Activated CD8-positive, alpha-beta memory T cell treated with anti-CD3 and anti-CD28 coated beads, Interleukin-2, amount 10 ng/mL, durations not matched to agents 7 days and 5 days (primary cell): ENCODE data around the gene LTB. TPM values are rescaled to one million over a fixed set of nuclear protein-coding genes. Genes with fewer than 3 reads are reported as not detected.

Experiments used
- ATAC-seq: fragments of 150-1000 bp; cut with Tn5 transposase; one replicate; pipeline ENCODE4 v1.10.0; 2021; ENCODE audit warnings: moderate library complexity
- CTCF ChIA-PET: fragments of 350-600 bp; sonication (Branson Sonifier 250); formaldehyde crosslinking; loops from one replicate; lab custom pipeline; 2021; ENCODE audit warnings: antibody characterized with exemption; lab: Charles Lee
- DNase-seq: peaks from one replicate; pipeline ENCODE4 v3.0.0-alpha.2; 2020
- H3K27ac Mint-ChIP-seq: one replicate; pipeline ENCODE4 v1.8.0; 2021; ENCODE audit warnings: mild to moderate bottlenecking, mixed read lengths
- H3K27me3 Mint-ChIP-seq: one replicate; pipeline ENCODE4 v1.8.0; 2021; ENCODE audit warnings: mixed read lengths
- H3K36me3 Mint-ChIP-seq: one replicate; pipeline ENCODE4 v1.8.0; 2021; ENCODE audit warnings: mild to moderate bottlenecking, mixed read lengths
- H3K4me1 Mint-ChIP-seq: one replicate; pipeline ENCODE4 v1.8.0; 2021; ENCODE audit warnings: mixed read lengths
- H3K4me3 Mint-ChIP-seq: one replicate; pipeline ENCODE4 v1.8.0; 2021; ENCODE audit warnings: mild to moderate bottlenecking, moderate library complexity, mixed read lengths
- H3K9me3 Mint-ChIP-seq: one replicate; pipeline ENCODE4 v1.8.0; 2022; ENCODE audit warnings: low read depth, mixed read lengths
- total RNA-seq, 2 experiments: library from RNA; stranded (reverse); gene quantifications; one replicate each; pipeline ENCODE4 v1.2.3, GENCODE V29; 2021

Gene LTB
- total RNA-seq, 2 experiments from 2014 or later: 608 to 839 TPM

- H3K4me3 Mint-ChIP-seq: peak overlapping the region; percentile 86
- peaks cover 63% of the 10 kb centered on the region for H3K36me3 Mint-ChIP-seq
- CTCF ChIA-PET: interaction anchor here (1.3 to 26.0 kb wide), 6 partner anchors 9 to 252 kb away, joined by 3 to 952 read pairs (median 146); partner anchors contain the start of genes ATP6V1G2, DDX39B, LST1 and LTA
- no peaks in the 10 kb centered on the region for H3K27me3 Mint-ChIP-seq
- DNase-seq: no peak
- peak overlapping the region; percentile 65 for H3K27ac Mint-ChIP-seq
- no peak for ATAC-seq
- peaks cover 71% of the 10 kb centered on the region for H3K4me1 Mint-ChIP-seq
- H3K9me3 Mint-ChIP-seq: no peaks in the 10 kb centered on the region
Observed at GRCh38 chr6:31578184-31579118, 3.8 kb downstream of the LTB start.

- Mint-ChIP-seq H3K9me3 (no peaks in the 10 kb centered on the region), H3K36me3 (peaks cover 59% of the 10 kb centered on the region), H3K4me3 (peak overlapping the region; percentile 99), H3K27me3 (no peaks in the 10 kb centered on the region), H3K27ac (peak overlapping the region; percentile 92), H3K4me1 (peaks cover 73% of the 10 kb centered on the region)
- ATAC-seq (no peak), DNase-seq (no peak)
- CTCF ChIA-PET: interaction anchor here (1.3 to 17.5 kb wide), 7 partner anchors 8 to 253 kb away, joined by 3 to 931 read pairs (median 93); partner anchors contain the start of genes ATP6V1G2, LST1, LTA and LTB
Observed at GRCh38 chr6:31577579-31577966, 4.7 kb downstream of the LTB start.

DNA sequence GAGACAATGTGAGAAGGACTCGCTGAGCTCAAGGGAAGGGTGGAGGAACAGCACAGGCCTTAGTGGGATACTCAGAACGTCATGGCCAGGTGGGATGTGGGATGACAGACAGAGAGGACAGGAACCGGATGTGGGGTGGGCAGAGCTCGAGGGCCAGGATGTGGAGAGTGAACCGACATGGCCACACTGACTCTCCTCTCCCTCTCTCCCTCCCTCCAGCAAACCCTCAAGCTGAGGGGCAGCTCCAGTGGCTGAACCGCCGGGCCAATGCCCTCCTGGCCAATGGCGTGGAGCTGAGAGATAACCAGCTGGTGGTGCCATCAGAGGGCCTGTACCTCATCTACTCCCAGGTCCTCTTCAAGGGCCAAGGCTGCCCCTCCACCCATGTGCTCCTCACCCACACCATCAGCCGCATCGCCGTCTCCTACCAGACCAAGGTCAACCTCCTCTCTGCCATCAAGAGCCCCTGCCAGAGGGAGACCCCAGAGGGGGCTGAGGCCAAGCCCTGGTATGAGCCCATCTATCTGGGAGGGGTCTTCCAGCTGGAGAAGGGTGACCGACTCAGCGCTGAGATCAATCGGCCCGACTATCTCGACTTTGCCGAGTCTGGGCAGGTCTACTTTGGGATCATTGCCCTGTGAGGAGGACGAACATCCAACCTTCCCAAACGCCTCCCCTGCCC is 5.2 kb downstream of the LTB start:
- no peaks in the 10 kb centered on the region for H3K27me3 Mint-ChIP-seq

DNA sequence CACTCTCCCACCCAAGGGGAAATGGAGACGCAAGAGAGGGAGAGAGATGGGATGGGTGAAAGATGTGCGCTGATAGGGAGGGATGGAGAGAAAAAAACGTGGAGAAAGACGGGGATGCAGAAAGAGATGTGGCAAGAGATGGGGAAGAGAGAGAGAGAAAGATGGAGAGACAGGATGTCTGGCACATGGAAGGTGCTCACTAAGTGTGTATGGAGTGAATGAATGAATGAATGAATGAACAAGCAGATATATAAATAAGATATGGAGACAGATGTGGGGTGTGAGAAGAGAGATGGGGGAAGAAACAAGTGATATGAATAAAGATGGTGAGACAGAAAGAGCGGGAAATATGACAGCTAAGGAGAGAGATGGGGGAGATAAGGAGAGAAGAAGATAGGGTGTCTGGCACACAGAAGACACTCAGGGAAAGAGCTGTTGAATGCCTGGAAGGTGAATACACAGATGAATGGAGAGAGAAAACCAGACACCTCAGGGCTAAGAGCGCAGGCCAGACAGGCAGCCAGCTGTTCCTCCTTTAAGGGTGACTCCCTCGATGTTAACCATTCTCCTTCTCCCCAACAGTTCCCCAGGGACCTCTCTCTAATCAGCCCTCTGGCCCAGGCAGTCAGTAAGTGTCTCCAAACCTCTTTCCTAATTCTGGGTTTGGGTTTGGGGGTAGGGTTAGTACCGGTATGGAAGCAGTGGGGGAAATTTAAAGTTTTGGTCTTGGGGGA is 6.1 kb downstream of the LTB start:
- no peaks in the 10 kb centered on the region for H3K27me3 Mint-ChIP-seq
- peaks cover 47% of the 10 kb centered on the region for H3K36me3 Mint-ChIP-seq
- DNase-seq: no peak
- peak overlapping the region; percentile 99 for H3K4me3 Mint-ChIP-seq
- ATAC-seq: no peak
- no peaks in the 10 kb centered on the region for H3K9me3 Mint-ChIP-seq
- H3K27ac Mint-ChIP-seq: peak overlapping the region; percentile 92
- CTCF ChIA-PET: interaction anchor here (0.6 to 17.5 kb wide), 12 partner anchors 8 to 81 kb away, joined by 3 to 931 read pairs (median 4); partner anchors contain the start of genes ATP6V1G2, DDX39B, LST1 and LTB
- peaks cover 83% of the 10 kb centered on the region for H3K4me1 Mint-ChIP-seq

More for the DNA sequence above, 5.2 kb downstream of the LTB start:
- peaks cover 56% of the 10 kb centered on the region for H3K36me3 Mint-ChIP-seq
- peak overlapping the region; percentile 99 for H3K4me3 Mint-ChIP-seq
- ATAC-seq (peak; percentile 3), DNase-seq (peak; percentile 90)
- no peaks in the 10 kb centered on the region for H3K9me3 Mint-ChIP-seq
- CTCF ChIA-PET: interaction anchor here (1.1 to 17.5 kb wide), 10 partner anchors 7 to 253 kb away, joined by 3 to 931 read pairs (median 4); partner anchors contain the start of genes ATP6V1G2, DDX39B, LST1 and LTA
- H3K4me1 Mint-ChIP-seq: peaks cover 74% of the 10 kb centered on the region
- H3K27ac Mint-ChIP-seq: peak overlapping the region; percentile 92

GRCh38 chr6:31575335-31575901 is 6.8 kb downstream of the LTB start, which contains the start of gene TNF:
Gene TNF (plus strand): TSS chr6:31575565. CDS start chr6:31575742, 177 bp downstream.
- CTCF ChIA-PET: interaction anchor here (0.7 to 17.5 kb wide), 8 partner anchors 14 to 81 kb away, joined by 3 to 931 read pairs (median 5); partner anchors contain the start of genes ATP6V1G2, DDX39B, LST1 and LTB
- no peaks in the 10 kb centered on the region for H3K27me3 Mint-ChIP-seq
- ATAC-seq (peak; percentile 32), DNase-seq (peak; percentile 88)
- H3K27ac Mint-ChIP-seq: peak within 1 kb of the TSS; percentile 92
- H3K9me3 Mint-ChIP-seq: no peaks in the 10 kb centered on the region
- peaks cover 87% of the 10 kb centered on the region for H3K4me1 Mint-ChIP-seq
- H3K36me3 Mint-ChIP-seq: peaks cover 41% of the 10 kb centered on the region
- peak within 1 kb of the TSS; percentile 99 for H3K4me3 Mint-ChIP-seq

DNA sequence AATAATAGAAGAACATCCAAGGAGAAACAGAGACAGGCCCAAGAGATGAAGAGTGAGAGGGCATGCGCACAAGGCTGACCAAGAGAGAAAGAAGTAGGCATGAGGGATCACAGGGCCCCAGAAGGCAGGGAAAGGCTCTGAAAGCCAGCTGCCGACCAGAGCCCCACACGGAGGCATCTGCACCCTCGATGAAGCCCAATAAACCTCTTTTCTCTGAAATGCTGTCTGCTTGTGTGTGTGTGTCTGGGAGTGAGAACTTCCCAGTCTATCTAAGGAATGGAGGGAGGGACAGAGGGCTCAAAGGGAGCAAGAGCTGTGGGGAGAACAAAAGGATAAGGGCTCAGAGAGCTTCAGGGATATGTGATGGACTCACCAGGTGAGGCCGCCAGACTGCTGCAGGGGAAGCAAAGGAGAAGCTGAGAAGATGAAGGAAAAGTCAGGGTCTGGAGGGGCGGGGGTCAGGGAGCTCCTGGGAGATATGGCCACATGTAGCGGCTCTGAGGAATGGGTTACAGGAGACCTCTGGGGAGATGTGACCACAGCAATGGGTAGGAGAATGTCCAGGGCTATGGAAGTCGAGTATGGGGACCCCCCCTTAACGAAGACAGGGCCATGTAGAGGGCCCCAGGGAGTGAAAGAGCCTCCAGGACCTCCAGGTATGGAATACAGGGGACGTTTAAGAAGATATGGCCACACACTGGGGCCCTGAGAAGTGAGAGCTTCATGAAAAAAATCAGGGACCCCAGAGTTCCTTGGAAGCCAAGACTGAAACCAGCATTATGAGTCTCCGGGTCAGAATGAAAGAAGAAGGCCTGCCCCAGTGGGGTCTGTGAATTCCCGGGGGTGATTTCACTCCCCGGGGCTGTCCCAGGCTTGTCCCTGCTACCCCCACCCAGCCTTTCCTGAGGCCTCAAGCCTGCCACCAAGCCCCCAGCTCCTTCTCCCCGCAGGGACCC is 7.8 kb downstream of the LTB start:
- Mint-ChIP-seq H3K9me3 (no peaks in the 10 kb centered on the region), H3K27me3 (peaks cover 9% of the 10 kb centered on the region), H3K4me3 (peak overlapping the region; percentile 99), H3K27ac (peak overlapping the region; percentile 92), H3K36me3 (peaks cover 33% of the 10 kb centered on the region), H3K4me1 (peaks cover 88% of the 10 kb centered on the region)
- DNase-seq (no peak), ATAC-seq (no peak)
- CTCF ChIA-PET: interaction anchor here (0.7 to 17.5 kb wide), 7 partner anchors 13 to 80 kb away, joined by 3 to 931 read pairs (median 4); partner anchors contain the start of genes ATP6V1G2, LST1, LTB and NCR3

GRCh38 chr6:31573239-31574105 is 8.8 kb downstream of the LTB start:
- peaks cover 15% of the 10 kb centered on the region for H3K27me3 Mint-ChIP-seq
- H3K36me3 Mint-ChIP-seq: peaks cover 30% of the 10 kb centered on the region
- no peaks in the 10 kb centered on the region for H3K9me3 Mint-ChIP-seq
- H3K4me1 Mint-ChIP-seq: peaks cover 88% of the 10 kb centered on the region
- CTCF ChIA-PET: interaction anchor here (6.1 to 17.5 kb wide), 3 partner anchors 12 to 23 kb away, joined by 102 to 931 read pairs (median 189); partner anchors contain the start of genes ATP6V1G2, LST1, LTB and NCR3
- H3K27ac Mint-ChIP-seq: peak overlapping the region; percentile 94
- peak overlapping the region; percentile 89 for H3K4me3 Mint-ChIP-seq
- ATAC-seq (no peak), DNase-seq (no peak)

- ATAC-seq: peak; percentile 59
- peak; percentile 87 for DNase-seq
- Mint-ChIP-seq H3K27me3 (peaks cover 24% of the 10 kb centered on the region), H3K4me1 (peaks cover 92% of the 10 kb centered on the region), H3K4me3 (peak within 1 kb of the TSS; percentile 89), H3K36me3 (peaks cover 22% of the 10 kb centered on the region), H3K9me3 (no peaks in the 10 kb centered on the region), H3K27ac (peak within 1 kb of the TSS; percentile 94)
- CTCF ChIA-PET: interaction anchor here (1.4 to 17.5 kb wide), 9 partner anchors 9 to 26 kb away, joined by 5 to 931 read pairs (median 93); partner anchors contain the start of genes ATP6V1G2, LST1, LTB and NCR3
Observed at GRCh38 chr6:31572041-31572911, 9.9 kb downstream of the LTB start, which contains the start of gene LTA. Gene LTA (plus strand): TSS chr6:31572289. CDS start chr6:31572743, 454 bp downstream.

DNA sequence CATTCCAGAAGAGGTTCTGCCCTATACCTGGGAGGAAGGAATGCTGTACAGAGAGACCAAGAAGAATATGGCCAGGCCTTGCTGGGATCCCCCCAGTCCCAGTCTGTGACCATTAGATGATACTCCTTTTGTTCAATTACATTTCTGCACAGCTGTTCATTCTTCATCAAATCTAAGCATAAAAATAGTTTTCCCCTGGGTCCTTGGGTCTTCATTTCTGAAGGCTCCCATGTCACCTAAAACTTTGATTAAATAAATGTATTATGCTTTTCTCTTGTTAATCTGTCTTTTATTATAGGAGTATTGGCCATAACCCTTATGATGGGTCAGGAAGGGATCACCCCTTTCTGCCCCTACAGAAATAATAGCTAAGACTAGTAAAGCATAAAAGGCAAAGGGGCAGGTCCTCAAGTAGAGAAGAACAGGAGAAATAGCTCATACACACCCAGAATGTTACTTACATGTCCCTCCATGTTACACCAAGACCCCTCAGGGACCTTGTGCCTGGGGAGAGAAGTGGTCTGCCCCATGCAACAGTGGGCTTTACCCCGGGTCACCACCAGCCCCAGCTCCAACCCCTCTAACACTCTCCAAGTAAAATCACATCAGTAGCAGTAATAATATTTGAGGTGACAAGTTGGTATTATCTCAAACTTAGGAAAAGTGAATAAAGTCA is 12.2 kb downstream of the LTB start:
- H3K4me1 Mint-ChIP-seq: peaks cover 74% of the 10 kb centered on the region
- no peak overlapping the region for H3K4me3 Mint-ChIP-seq
- H3K27ac Mint-ChIP-seq: no peak overlapping the region
- no peak for ATAC-seq
- CTCF ChIA-PET: interaction anchor here (0.6 to 7.6 kb wide), 11 partner anchors 10 to 49 kb away, joined by 3 to 96 read pairs (median 10); partner anchors contain the start of genes DDX39B, LST1, LTB and NCR3
- H3K27me3 Mint-ChIP-seq: peaks cover 38% of the 10 kb centered on the region
- no peaks in the 10 kb centered on the region for H3K9me3 Mint-ChIP-seq
- DNase-seq: no peak
- H3K36me3 Mint-ChIP-seq: peaks cover 7% of the 10 kb centered on the region
